Breast epithelium (tissue), 4 donors: Measurements from ENCODE around the gene JPH2. TPM values are rescaled to one million over a fixed set of nuclear protein-coding genes. Genes with fewer than 3 reads are reported as not detected.

Source experiments
- DNase-seq, 2 donors: peaks; one replicate each; pipeline ENCODE4 v3.0.0-alpha.2; 2019; ENCODE audit warnings: low spot score in 2 of 2
- H3K27ac ChIP-seq, 2 donors: fragments of 200-600 bp; sonication (generic) in 1 of 2; one replicate each; pipeline ENCODE4 v1.5.1; 2016 to 2019; ENCODE audit warnings: mild to moderate bottlenecking in 1 of 2
- H3K27me3 ChIP-seq, 2 donors: fragments of 200-600 bp; sonication (generic) in 1 of 2; one replicate each; pipeline versions ENCODE4 v1.5.1 to v1.6.0; 2017 to 2019; ENCODE audit warnings: control low read depth in 1 of 2, mild to moderate bottlenecking in 1 of 2
- H3K36me3 ChIP-seq: fragments of 200-600 bp; one replicate; pipeline ENCODE4 v1.5.1; 2019
- H3K4me1 ChIP-seq, 2 donors: fragments of 200-600 bp; sonication (generic); one replicate each; pipeline ENCODE4 v1.5.1; 2016 to 2019; ENCODE audit warnings: control low read depth in 1 of 2
- H3K4me3 ChIP-seq, 3 donors: fragments of 200-600 bp; sonication (generic); 1 replicate in 2 of 3; 2 replicates in 1 of 3; pipeline ENCODE4 v1.5.1; 2016 to 2019; ENCODE audit warnings: mild to moderate bottlenecking in 3 of 3, moderate library complexity in 2 of 3
- H3K9me3 ChIP-seq, 2 donors: fragments of 200-600 bp; sonication (generic) in 1 of 2; one replicate each; pipeline ENCODE4 v1.5.1; 2016 to 2019; ENCODE audit warnings: control low read depth in 1 of 2
- CTCF ChIP-seq, 3 donors: fragments of 450-650 bp; IDR thresholded peaks; one replicate each; pipeline ENCODE4 v1.5.1; 2016 to 2017; ENCODE audit warnings: antibody characterized with exemption in 3 of 3, mild to moderate bottlenecking in 3 of 3, moderate library complexity in 3 of 3
- POLR2A ChIP-seq: fragments of 450-650 bp; IDR thresholded peaks from one replicate; pipeline ENCODE4 v1.6.1; 2016; ENCODE audit warnings: antibody characterized with exemption, mild to moderate bottlenecking, moderate library complexity
- POLR2AphosphoS5 ChIP-seq, 3 donors: sonication (generic); formaldehyde crosslinking; IDR thresholded peaks; one replicate each; pipeline ENCODE4 v1.6.1; 2017; ENCODE audit warnings: antibody characterized with exemption in 3 of 3
- intact Hi-C: fragments of 100-400 bp; cut with DNase I; formaldehyde crosslinking; loops from one replicate; pipeline ENCODE4 v1.15.1; 2023; ENCODE audit warnings: low total_unique reads
- total RNA-seq, 3 donors: library from RNA; depleted of rRNA; stranded (reverse); fragments of >200 nt; gene quantifications; one replicate each; pipeline ENCODE4 v1.1.0, GENCODE V29; 2016

Gene JPH2
- total RNA-seq, 3 donors from 2014 or later: 9.3 to 16.4 (median 16.2) TPM

DNA sequence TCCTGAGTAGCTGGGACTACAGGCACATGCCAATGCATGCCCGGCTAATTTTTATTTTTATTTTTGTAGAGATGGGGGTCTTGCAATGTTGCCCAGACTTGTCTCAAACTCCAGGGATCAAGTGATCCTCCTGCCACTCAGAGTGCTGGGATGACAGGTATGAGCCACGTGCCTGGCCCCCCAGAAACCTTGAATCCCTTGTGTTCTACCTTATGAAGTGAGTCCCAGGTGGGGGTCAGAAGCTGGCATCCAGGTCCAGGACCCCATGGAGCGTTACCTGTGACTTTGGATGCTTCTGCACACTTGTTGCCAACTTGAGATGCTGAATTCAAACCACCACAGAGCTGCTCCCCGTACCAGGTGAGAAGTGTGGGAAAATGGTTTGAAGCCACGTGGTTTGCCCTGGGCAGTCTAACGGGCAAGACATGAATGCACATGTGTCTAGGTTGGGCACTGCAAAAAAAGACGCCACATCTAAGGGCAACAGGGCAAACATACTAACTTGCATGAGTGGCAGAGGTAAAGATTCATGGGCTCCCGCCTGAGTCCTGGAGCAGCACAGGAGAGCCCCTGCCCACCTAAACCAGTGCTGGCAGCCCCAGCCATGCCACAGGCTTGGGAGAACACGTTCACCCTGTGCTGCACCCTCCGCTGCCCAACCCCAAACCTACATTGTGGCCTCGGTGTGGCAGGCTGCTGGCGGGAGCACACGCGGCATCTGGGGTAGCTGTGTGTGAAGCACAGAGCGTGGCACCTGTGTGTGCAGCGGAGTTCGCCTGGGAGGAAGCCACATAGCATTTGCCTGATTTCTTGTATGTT is 101.2 kb downstream of the JPH2 start:
- intact Hi-C loops: no loop called here
- Histone ChIP-seq H3K4me1 (no peaks in the 10 kb centered on the region), H3K27ac (no peak overlapping the region), H3K36me3 (no peaks in the 10 kb centered on the region), H3K4me3 (no peak overlapping the region), H3K27me3 (no peaks in the 10 kb centered on the region), H3K9me3 (no peaks in the 10 kb centered on the region)
- DNase-seq: no peak
- TF ChIP-seq POLR2AphosphoS5 (IDR thresholded peaks at IDR 0.05): no peak
- no peak for TF ChIP-seq POLR2A
- TF ChIP-seq CTCF (IDR thresholded peaks at IDR 0.05): no peak

- peak in 1 of 2 donors; percentile 7 for DNase-seq
- H3K4me3 ChIP-seq: no peak overlapping the region
- no peak overlapping the region for H3K27ac ChIP-seq
- H3K36me3 ChIP-seq: no peaks in the 10 kb centered on the region
- H3K4me1 ChIP-seq: no peaks in the 10 kb centered on the region
- TF ChIP-seq POLR2AphosphoS5 (IDR thresholded peaks at IDR 0.05): no peak
- TF ChIP-seq CTCF (IDR thresholded peaks at IDR 0.05): no peak
- no peak for TF ChIP-seq POLR2A
- H3K9me3 ChIP-seq: no peaks in the 10 kb centered on the region
- H3K27me3 ChIP-seq: no peaks in the 10 kb centered on the region
- intact Hi-C loops: loop anchor here (5.0 kb wide), 1 partner anchor 553 kb away; no protein-coding TSS in a partner anchor
Measured at GRCh38 chr20:44084891-44085290, 102.1 kb downstream of the JPH2 start.

GRCh38 chr20:44084439-44084838 is 102.5 kb downstream of the JPH2 start:
- DNase-seq: peak in 1 of 2 donors; percentile 10
- Histone ChIP-seq H3K4me3 (no peak overlapping the region), H3K27ac (no peak overlapping the region), H3K4me1 (no peaks in the 10 kb centered on the region), H3K27me3 (no peaks in the 10 kb centered on the region), H3K9me3 (no peaks in the 10 kb centered on the region), H3K36me3 (no peaks in the 10 kb centered on the region)
- TF ChIP-seq POLR2A (no peak), CTCF (IDR thresholded peaks at IDR 0.05) (no peak), POLR2AphosphoS5 (IDR thresholded peaks at IDR 0.05) (no peak)
- intact Hi-C loops: loop anchor here (5.0 kb wide), 1 partner anchor 552 kb away; no protein-coding TSS in a partner anchor

GRCh38 chr20:44083220-44083933 is 103.6 kb downstream of the JPH2 start:
- peak in 1 of 2 donors; percentile 13 for DNase-seq
- no peaks in the 10 kb centered on the region for H3K27me3 ChIP-seq

More at GRCh38 chr20:44083220-44083933, 103.6 kb downstream of the JPH2 start:
- TF ChIP-seq POLR2AphosphoS5 (IDR thresholded peaks at IDR 0.05) (no peak), POLR2A (no peak), CTCF (IDR thresholded peaks at IDR 0.05) (no peak)
- Histone ChIP-seq H3K27ac (no peak overlapping the region), H3K4me3 (no peak overlapping the region), H3K36me3 (no peaks in the 10 kb centered on the region), H3K4me1 (no peaks in the 10 kb centered on the region), H3K9me3 (no peaks in the 10 kb centered on the region)
- intact Hi-C loops: loop anchor here (5.0 kb wide), 1 partner anchor 551 kb away; no protein-coding TSS in a partner anchor
